Measurements from ENCODE around the gene PPIL3.
A peak's percentile ranks its signal among the peaks of the same experiment; 100 is the strongest.
"Not testable (repeated sequence)": the region's sequence is repeated elsewhere in the genome, so short reads cannot be mapped to it uniquely, and the experiment has no call there.

PPIL3 gene

DNA sequence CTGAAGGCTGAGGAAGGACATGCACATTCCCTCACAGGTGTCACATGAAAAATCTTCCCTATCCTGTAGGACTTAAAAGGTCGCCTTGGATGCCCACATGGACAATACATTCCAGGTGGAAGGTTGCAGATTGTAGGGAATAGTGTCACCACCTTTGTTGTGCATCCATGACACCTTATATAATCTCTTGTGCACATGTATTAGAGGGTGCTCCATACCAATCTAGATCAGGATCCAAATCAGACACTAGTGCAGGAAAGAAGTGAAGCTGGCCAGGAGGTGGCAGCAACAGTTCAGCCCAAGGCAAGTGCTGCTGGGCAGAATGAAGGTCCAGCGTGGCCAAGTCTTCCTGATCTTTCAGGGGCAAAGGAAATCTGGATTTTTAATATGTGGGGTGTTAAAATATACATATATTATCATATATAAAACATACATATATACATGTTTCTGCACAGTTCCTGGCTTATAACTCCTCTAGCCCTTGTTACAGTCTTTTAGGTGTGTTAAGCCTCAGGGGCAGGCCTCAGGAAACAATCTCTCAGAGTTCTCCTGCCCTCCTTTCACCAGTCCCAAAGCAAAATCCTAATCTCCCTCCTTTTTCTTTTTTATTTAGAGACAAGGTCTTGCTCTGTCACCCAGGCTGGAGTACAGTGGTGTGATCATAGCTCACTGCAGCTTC is 16.9 kb upstream of the PPIL3 start:
- peak; percentile 74 for DNase-seq (ENCODE audit: low read depth)
- no peak overlapping the region for H3K4me3 ChIP-seq (ENCODE audit: control insufficient read depth, low read depth, low read length)
- TF ChIP-seq, protein P1, sequence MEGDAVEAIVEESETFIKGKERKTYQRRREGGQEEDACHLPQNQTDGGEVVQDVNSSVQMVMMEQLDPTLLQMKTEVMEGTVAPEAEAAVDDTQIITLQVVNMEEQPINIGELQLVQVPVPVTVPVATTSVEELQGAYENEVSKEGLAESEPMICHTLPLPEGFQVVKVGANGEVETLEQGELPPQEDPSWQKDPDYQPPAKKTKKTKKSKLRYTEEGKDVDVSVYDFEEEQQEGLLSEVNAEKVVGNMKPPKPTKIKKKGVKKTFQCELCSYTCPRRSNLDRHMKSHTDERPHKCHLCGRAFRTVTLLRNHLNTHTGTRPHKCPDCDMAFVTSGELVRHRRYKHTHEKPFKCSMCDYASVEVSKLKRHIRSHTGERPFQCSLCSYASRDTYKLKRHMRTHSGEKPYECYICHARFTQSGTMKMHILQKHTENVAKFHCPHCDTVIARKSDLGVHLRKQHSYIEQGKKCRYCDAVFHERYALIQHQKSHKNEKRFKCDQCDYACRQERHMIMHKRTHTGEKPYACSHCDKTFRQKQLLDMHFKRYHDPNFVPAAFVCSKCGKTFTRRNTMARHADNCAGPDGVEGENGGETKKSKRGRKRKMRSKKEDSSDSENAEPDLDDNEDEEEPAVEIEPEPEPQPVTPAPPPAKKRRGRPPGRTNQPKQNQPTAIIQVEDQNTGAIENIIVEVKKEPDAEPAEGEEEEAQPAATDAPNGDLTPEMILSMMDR (conservative IDR thresholded peaks at IDR 0.05; ENCODE audit: control insufficient read depth, insufficient read depth, low read depth, low read length), result peak; percentile 81

DNA sequence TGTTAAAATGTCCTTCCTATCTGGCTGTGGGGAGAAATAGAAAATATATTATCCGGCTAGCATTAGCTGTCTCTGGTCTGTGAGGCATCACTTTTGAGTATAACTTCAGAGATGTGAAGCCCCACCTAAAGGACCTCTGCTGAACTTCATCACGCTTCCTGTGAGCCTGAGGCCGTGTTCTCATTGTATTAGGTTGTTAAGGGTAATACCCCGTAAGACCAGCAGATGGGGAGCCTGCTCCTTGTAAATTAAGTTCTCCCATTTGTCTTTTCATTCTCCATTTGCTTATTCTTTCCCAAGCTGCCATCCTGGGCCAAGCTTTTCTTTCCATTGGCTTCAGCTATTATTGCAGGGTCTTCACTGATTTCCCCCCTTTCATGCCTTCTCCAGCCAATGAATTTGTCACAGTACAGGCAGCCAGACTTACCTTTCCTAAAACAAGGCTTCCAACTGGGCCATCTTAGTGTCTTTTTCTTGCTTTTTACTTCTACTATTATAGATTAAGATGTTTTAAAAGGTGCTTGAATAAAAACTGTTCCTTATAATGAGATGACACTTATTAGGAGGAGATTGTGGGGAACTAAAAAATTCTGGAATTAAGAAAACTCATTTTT is 12.7 kb upstream of the PPIL3 start:
- TF ChIP-seq, protein P1 (conservative IDR thresholded peaks at IDR 0.05; ENCODE audit: control insufficient read depth, insufficient read depth, low read depth, low read length), result peak; percentile 85
- no peak overlapping the region for H3K4me3 ChIP-seq (ENCODE audit: control insufficient read depth, low read depth, low read length)
- DNase-seq (ENCODE audit: low read depth), result peak; percentile 92

DNA sequence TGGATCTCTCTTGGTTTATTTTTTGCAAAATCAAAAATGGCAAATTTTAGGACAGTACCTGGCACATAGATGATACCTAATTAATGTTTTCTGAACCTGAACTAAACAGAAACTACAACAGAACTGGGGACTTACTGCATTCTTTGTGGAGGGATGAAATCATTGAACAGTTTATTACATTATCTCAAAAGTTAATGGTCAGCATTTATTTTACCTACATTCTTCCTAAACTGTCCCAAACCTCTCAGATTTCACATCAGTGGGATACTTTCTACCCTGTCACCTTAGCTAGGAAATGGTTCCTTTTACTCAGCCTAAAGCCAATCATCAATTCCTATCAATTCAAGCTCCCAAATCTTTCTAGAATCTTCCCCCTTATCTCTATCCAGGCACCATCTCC is 10.6 kb upstream of the PPIL3 start:
- H3K4me3 ChIP-seq (ENCODE audit: control insufficient read depth, low read depth, low read length), result no peak overlapping the region
- TF ChIP-seq, protein P1 (conservative IDR thresholded peaks at IDR 0.05; ENCODE audit: control insufficient read depth, insufficient read depth, low read depth, low read length), result no peak
- no peak for DNase-seq (ENCODE audit: low read depth)

DNA sequence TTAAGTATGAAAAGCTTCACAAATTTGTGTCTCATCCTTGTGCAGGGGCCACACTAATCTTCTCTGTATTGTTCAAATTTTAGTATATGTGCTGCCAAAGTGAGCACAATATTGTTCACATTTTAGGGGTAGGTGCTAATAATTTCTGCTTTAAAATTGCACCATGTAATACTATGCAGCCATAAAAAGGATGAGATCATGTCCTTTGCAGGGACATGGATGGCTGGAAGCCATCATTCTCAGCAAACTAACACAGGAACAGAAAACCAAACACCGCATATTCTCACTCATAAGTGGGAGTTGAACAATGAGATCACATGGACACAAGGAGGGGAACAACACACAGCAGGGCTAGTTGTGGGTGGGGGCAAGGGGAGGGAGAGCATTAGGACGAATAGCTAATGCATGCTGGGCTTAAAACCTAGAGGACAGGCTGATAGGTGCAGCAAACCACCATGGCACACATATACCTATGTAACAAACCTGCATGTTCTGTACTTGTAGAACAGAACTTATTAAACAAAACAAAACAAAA is 7.1 kb downstream of the PPIL3 start:
- H3K4me3 ChIP-seq (ENCODE audit: control insufficient read depth, low read depth, low read length); DNase-seq (ENCODE audit: low read depth): not testable (repeated sequence)

DNA sequence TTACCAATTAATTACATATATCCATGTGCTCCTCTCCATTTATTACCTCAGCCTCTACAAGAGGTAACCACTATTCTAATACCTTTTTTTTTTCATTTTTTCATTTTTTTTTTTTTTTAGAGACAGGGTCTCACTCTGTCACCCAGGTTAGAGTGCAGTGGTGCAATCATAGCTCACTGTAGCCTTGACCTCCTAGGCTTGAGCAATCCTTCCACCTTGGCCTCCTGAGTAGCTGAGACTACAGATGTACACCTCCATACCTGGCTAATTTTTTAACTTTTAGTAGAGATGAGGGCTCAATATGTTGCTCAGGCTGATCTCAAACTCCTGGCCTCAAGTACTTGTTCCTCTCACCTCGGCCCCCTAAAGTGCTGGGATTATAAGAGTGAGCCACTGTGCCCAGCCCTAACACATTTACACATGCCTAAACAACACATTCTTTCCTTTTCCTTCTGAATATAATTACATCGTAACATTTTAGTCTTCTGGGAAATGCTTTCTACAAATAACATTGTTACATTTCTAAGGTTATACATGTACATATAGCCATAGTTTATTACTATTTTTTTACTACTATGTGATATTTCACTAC is 10.5 kb downstream of the PPIL3 start:
- no peak for DNase-seq (ENCODE audit: low read depth)
- no peak overlapping the region for H3K4me3 ChIP-seq (ENCODE audit: control insufficient read depth, low read depth, low read length)
- TF ChIP-seq, protein P1 (conservative IDR thresholded peaks at IDR 0.05; ENCODE audit: control insufficient read depth, insufficient read depth, low read depth, low read length), result no peak

GRCh38 chr2:200877443-200877842 is 11.4 kb downstream of the PPIL3 start:
- H3K4me3 ChIP-seq (ENCODE audit: control insufficient read depth, low read depth, low read length), result no peak overlapping the region
- no peak for DNase-seq (ENCODE audit: low read depth)
- TF ChIP-seq, protein P1 (conservative IDR thresholded peaks at IDR 0.05; ENCODE audit: control insufficient read depth, insufficient read depth, low read depth, low read length), result no peak

DNA sequence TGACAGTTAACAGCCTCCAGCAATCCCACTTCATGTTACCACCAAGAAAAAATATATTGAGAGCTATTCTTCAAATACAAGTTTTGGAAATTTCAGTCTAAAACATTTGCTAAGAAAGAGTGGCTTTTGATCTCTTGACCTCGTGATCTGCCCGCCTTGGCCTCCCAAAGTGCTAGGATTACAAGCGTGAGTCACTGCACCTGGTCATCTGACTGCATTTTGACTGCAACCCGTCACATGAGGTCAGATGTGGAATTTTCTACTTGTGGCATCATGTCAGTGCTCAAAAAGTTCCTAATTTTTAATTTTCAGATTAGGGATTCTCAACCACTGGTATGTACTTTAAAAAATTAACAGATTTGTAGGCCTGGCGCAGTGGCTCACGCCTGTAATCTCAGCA is 15.3 kb downstream of the PPIL3 start:
- H3K4me3 ChIP-seq (ENCODE audit: control insufficient read depth, low read depth, low read length), result no peak overlapping the region
- TF ChIP-seq, protein P1 (conservative IDR thresholded peaks at IDR 0.05; ENCODE audit: control insufficient read depth, insufficient read depth, low read depth, low read length), result no peak
- no peak for DNase-seq (ENCODE audit: low read depth)
